Measurements from ENCODE around the gene AHNAK2.

AHNAK2 gene

GRCh38 chr14:104976198-104977007 is 1.8 kb downstream of the AHNAK2 start:
- H3K4me3 ChIP-seq (ENCODE audit: low read length): peak overlapping the region; percentile 81
- peak; percentile 87 for DNase-seq (ENCODE audit: low read depth)
- TF ChIP-seq, protein P1, sequence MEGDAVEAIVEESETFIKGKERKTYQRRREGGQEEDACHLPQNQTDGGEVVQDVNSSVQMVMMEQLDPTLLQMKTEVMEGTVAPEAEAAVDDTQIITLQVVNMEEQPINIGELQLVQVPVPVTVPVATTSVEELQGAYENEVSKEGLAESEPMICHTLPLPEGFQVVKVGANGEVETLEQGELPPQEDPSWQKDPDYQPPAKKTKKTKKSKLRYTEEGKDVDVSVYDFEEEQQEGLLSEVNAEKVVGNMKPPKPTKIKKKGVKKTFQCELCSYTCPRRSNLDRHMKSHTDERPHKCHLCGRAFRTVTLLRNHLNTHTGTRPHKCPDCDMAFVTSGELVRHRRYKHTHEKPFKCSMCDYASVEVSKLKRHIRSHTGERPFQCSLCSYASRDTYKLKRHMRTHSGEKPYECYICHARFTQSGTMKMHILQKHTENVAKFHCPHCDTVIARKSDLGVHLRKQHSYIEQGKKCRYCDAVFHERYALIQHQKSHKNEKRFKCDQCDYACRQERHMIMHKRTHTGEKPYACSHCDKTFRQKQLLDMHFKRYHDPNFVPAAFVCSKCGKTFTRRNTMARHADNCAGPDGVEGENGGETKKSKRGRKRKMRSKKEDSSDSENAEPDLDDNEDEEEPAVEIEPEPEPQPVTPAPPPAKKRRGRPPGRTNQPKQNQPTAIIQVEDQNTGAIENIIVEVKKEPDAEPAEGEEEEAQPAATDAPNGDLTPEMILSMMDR (IDR thresholded peaks at IDR 0.05; ENCODE audit: insufficient read depth, low read depth, low read length, missing control alignments): peak; percentile 86

DNA sequence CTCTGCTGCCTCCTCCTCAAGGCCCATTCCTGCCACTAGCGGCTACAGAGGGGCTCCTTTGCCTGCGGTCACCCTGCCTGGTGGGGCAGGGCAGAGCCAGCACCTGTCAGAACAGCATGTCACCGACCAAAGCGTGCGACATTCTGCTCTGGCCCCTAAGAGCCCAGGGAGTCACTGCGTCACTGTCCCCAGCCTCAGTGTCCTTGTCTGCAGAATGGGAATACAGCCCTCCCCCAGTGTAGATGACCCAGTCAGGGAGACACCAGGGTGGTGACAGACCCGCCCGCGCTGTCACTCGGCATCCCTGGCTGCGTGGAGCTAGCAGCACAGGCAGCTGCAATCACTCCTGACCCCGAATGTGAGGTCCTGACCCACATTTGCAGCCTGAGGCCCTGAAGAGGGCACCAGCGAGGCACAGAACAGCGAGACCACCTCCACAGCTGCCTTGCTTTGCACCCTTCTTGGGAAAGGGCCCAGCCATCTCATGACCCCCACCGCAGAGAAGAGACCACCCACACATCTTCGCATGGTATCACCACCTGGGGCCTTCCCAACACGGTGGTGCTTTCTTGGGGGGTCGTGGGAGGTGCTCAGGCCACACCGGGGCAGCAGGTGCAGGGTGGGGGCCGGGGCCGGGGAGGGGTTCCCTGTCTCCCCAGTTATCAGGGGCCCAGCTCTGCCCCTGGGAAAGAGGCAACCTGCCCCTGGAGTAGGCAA is 2.5 kb downstream of the AHNAK2 start:
- TF ChIP-seq, protein P1 (IDR thresholded peaks at IDR 0.05; ENCODE audit: insufficient read depth, low read depth, low read length, missing control alignments): no peak
- no peak for DNase-seq (ENCODE audit: low read depth)

GRCh38 chr14:104974665-104975390 is 3.3 kb downstream of the AHNAK2 start:
- no peak overlapping the region for H3K4me3 ChIP-seq (ENCODE audit: low read length)
- TF ChIP-seq, protein P1 (IDR thresholded peaks at IDR 0.05; ENCODE audit: insufficient read depth, low read depth, low read length, missing control alignments): no peak
- no peak for DNase-seq (ENCODE audit: low read depth)

More for the DNA sequence above, 2.5 kb downstream of the AHNAK2 start:
- no peak overlapping the region for H3K4me3 ChIP-seq (ENCODE audit: low read length)

DNA sequence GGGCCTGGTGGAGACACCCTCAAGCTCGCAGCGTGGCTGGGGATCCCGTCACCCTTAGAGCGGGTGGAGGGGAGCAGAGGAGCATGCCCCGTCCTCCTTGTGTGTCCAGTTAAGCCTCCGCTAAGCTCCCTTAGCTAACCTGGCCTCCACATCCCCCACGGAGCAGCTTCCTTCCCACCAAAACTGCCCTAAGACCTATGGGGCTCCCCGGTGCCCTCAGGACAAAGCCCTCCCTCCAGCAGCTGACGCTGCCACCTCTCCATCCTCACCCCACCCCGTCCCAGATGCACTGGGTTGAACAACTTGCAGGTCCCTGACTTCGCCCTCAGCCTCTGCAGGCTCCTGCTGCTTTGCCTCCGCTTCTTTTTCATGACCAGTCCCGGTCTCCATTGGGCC is 4.0 kb downstream of the AHNAK2 start:
- no peak overlapping the region for H3K4me3 ChIP-seq (ENCODE audit: low read length)
- TF ChIP-seq, protein P1 (IDR thresholded peaks at IDR 0.05; ENCODE audit: insufficient read depth, low read depth, low read length, missing control alignments): no peak
- no peak for DNase-seq (ENCODE audit: low read depth)

DNA sequence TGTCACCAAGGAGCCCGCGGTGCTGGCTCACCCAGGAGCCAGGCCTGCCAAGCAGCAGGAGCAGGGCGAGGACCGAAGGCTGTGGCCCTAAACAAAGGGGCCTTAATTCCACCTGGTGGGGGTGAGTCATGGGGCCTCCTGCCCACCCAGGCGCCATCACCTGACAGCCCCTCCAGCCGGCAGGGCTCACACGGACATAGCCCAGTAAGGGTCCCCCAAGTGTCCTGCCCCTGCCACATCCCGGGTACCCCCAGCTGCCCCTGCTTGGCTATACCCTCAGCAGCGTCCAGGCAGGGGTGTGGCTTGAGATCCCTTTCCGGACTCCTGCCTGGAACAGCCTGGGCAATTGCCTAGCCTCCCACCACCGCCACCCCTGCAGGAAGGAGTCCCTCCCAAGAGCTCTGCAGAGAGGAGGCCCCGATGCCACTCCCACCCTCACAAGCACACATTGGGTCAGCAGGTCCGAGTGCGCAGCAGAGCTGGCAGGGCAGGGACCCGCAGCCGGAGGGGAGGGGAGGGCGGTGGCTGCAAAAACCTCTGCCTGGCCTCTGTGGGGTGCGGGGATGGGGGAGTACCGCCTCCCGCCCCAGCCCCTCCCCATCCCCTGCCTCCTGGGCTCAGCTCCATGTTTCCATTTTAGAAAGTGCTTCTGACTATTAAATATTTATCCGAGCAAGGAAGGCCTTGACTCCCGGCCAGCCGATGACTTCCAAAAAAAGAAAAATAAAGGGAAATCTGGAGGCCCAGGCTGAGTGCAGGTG is 4.6 kb downstream of the AHNAK2 start:
- TF ChIP-seq, protein P1 (IDR thresholded peaks at IDR 0.05; ENCODE audit: insufficient read depth, low read depth, low read length, missing control alignments): no peak
- peak overlapping the region; percentile 16 for H3K4me3 ChIP-seq (ENCODE audit: low read length)
- no peak for DNase-seq (ENCODE audit: low read depth)

GRCh38 chr14:104973135-104973384 is 5.1 kb downstream of the AHNAK2 start:
- TF ChIP-seq, protein P1 (IDR thresholded peaks at IDR 0.05; ENCODE audit: insufficient read depth, low read depth, low read length, missing control alignments): no peak
- DNase-seq (ENCODE audit: low read depth): peak; percentile 99
- peak overlapping the region; percentile 34 for H3K4me3 ChIP-seq (ENCODE audit: low read length)
